ENCODE results near the gene COL7A1. TPM values are rescaled to one million over a fixed set of nuclear protein-coding genes. Genes with fewer than 3 reads are reported as not detected.
"Not testable (repeated sequence)": the region's sequence is repeated elsewhere in the genome, so short reads cannot be mapped to it uniquely, and the experiment has no call there.

Gene COL7A1
- total RNA-seq, 3 donors from 2014 or later (not counting 1 experiment from before 2014, with no cell fraction given), result 0.54 to 1.7 (median 1.4) TPM

GRCh38 chr3:48553886-48554845 is 41.0 kb downstream of the COL7A1 start:
- DNase-seq (no peak), ATAC-seq (no peak)
- Mint-ChIP-seq H3K9me3 (no peaks in the 10 kb centered on the region), H3K36me3 (no peaks in the 10 kb centered on the region), H3K4me3 (no peak overlapping the region), H3K4me1 (peaks cover 13 to 24% of the 10 kb centered on the region in 2 donors), H3K27me3 (ENCODE audit: low read depth in 2 of 2) (no peaks in the 10 kb centered on the region), H3K27ac (no peak overlapping the region)
- Histone ChIP-seq H3K4me3 (ENCODE audit: low read length) (no peak overlapping the region), H3K9me3 (ENCODE audit: control insufficient read depth, insufficient read depth, low read length) (no peaks in the 10 kb centered on the region), H3K36me3 (ENCODE audit: control insufficient read depth, insufficient read depth, low read length) (no peaks in the 10 kb centered on the region), H3K27me3 (ENCODE audit: control insufficient read depth, insufficient read depth, low read length) (no peaks in the 10 kb centered on the region), H3K4me1 (ENCODE audit: control insufficient read depth, insufficient read depth, low read length) (peaks cover 32% of the 10 kb centered on the region), H3K27ac (ENCODE audit: low read length) (no peak overlapping the region)
- intact Hi-C loops (cut with micrococcal nuclease), result no loop called here
- no peak for TF ChIP-seq CTCF (IDR thresholded peaks at IDR 0.05)
- 90% methylated on average over 14 of the region's 14 CpGs for WGBS (ENCODE audit: insufficient coverage)

GRCh38 chr3:48553361-48553760 is 41.8 kb downstream of the COL7A1 start:
- H3K4me1 Mint-ChIP-seq, result peaks cover 6 to 17% of the 10 kb centered on the region in 2 donors
- no peaks in the 10 kb centered on the region for H3K27me3 ChIP-seq (ENCODE audit: control insufficient read depth, insufficient read depth, low read length)
- no peak for ATAC-seq
- no peaks in the 10 kb centered on the region for H3K27me3 Mint-ChIP-seq (ENCODE audit: low read depth in 2 of 2)
- H3K27ac ChIP-seq (ENCODE audit: low read length), result no peak overlapping the region
- no peaks in the 10 kb centered on the region for H3K36me3 Mint-ChIP-seq
- no peak for TF ChIP-seq CTCF (IDR thresholded peaks at IDR 0.05)
- 74% methylated on average over 5 of the region's 5 CpGs for WGBS (ENCODE audit: insufficient coverage)
- H3K4me3 Mint-ChIP-seq, result no peak overlapping the region
- H3K9me3 ChIP-seq (ENCODE audit: control insufficient read depth, insufficient read depth, low read length), result no peaks in the 10 kb centered on the region
- no peak overlapping the region for H3K4me3 ChIP-seq (ENCODE audit: low read length)
- intact Hi-C loops (cut with micrococcal nuclease), result no loop called here
- H3K9me3 Mint-ChIP-seq, result no peaks in the 10 kb centered on the region
- no peak for DNase-seq
- H3K36me3 ChIP-seq (ENCODE audit: control insufficient read depth, insufficient read depth, low read length), result no peaks in the 10 kb centered on the region
- peaks cover 31% of the 10 kb centered on the region for H3K4me1 ChIP-seq (ENCODE audit: control insufficient read depth, insufficient read depth, low read length)
- no peak overlapping the region for H3K27ac Mint-ChIP-seq

GRCh38 chr3:48552111-48552951 is 42.8 kb downstream of the COL7A1 start:
- Mint-ChIP-seq H3K36me3 (no peaks in the 10 kb centered on the region), H3K27ac (no peak overlapping the region), H3K9me3 (no peaks in the 10 kb centered on the region), H3K27me3 (ENCODE audit: low read depth in 2 of 2) (no peaks in the 10 kb centered on the region), H3K4me1 (peaks cover 0 to 10% of the 10 kb centered on the region in 2 donors), H3K4me3 (no peak overlapping the region)
- Histone ChIP-seq H3K4me3 (ENCODE audit: low read length) (no peak overlapping the region), H3K4me1 (ENCODE audit: control insufficient read depth, insufficient read depth, low read length) (peaks cover 21% of the 10 kb centered on the region), H3K27me3 (ENCODE audit: control insufficient read depth, insufficient read depth, low read length) (no peaks in the 10 kb centered on the region), H3K9me3 (ENCODE audit: control insufficient read depth, insufficient read depth, low read length) (no peaks in the 10 kb centered on the region), H3K36me3 (ENCODE audit: control insufficient read depth, insufficient read depth, low read length) (no peaks in the 10 kb centered on the region), H3K27ac (ENCODE audit: low read length) (no peak overlapping the region)
- no peak for ATAC-seq
- 87% methylated on average over 14 of the region's 14 CpGs for WGBS (ENCODE audit: insufficient coverage)
- no peak for DNase-seq
- no peak for TF ChIP-seq CTCF (IDR thresholded peaks at IDR 0.05)
- intact Hi-C loops (cut with micrococcal nuclease), result no loop called here

- H3K9me3 ChIP-seq (ENCODE audit: control insufficient read depth, insufficient read depth, low read length); H3K4me3 ChIP-seq (ENCODE audit: low read length); H3K27me3 ChIP-seq (ENCODE audit: control insufficient read depth, insufficient read depth, low read length); H3K4me3 Mint-ChIP-seq; DNase-seq; ATAC-seq; H3K27ac ChIP-seq (ENCODE audit: low read length); H3K36me3 Mint-ChIP-seq; H3K27ac Mint-ChIP-seq; H3K27me3 Mint-ChIP-seq (ENCODE audit: low read depth in 2 of 2); H3K9me3 Mint-ChIP-seq; intact Hi-C loops (cut with micrococcal nuclease); H3K4me1 Mint-ChIP-seq; H3K36me3 ChIP-seq (ENCODE audit: control insufficient read depth, insufficient read depth, low read length): not testable (repeated sequence)
- WGBS (ENCODE audit: insufficient coverage), result 90% methylated on average over 7 of the region's 7 CpGs
- H3K4me1 ChIP-seq (ENCODE audit: control insufficient read depth, insufficient read depth, low read length), result peaks cover 17% of the 10 kb centered on the region
Observed at GRCh38 chr3:48551651-48552050, 43.5 kb downstream of the COL7A1 start.

All from natural killer cell (primary cell).